RCC 7860 (cell line): Measurements from ENCODE around the gene SH2D2A.

Experiments
- DNase-seq: peaks from one replicate; pipeline ENCODE4 v3.0.0-alpha.2; 2015; ENCODE audit warnings: low spot score
- FAIRE-seq: peaks from 2 replicates; lab custom pipeline; 2012; peaks lifted over from hg19 to GRCh38; lab: Jason Lieb, UNC

Gene SH2D2A

GRCh38 chr1:156848461-156849150 is 32.0 kb upstream of the SH2D2A start:
- DNase-seq (no peak), FAIRE-seq (no peak)

GRCh38 chr1:156847591-156848460 is 31.2 kb upstream of the SH2D2A start:
- DNase-seq (no peak), FAIRE-seq (no peak)

- FAIRE-seq = no peak
- no peak for DNase-seq
These were observed 30.0 kb upstream of the SH2D2A start for GRCh38 chr1:156846643-156847042.

DNA sequence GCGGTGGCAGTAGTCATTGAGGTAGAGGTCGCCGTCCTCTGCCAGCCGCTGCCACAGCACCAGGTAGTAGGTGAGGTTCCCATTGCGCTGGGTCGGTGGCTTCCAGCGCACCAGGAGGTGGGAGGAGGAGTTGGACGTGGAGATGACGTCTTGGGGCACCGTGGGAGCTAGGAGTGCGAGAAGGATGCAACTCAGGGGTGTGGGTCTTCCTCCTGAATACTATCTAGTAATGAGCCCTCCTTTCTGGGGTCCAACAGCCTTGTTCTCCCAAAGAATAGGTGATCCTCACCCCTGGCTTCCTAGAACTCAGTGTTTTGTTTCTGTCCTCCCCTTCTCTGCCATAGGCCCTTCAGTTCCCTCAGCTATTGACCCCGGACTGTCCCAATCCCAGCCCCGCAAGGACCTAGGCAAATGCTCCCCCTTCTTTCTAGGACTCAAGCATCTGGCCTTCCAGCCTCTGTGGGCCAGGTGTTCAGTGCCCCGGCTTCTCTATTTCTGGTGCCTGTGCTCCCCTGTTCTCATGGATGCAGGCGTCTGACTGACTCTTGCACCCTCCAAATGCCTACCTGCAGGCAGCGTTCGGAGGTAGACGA is 29.4 kb upstream of the SH2D2A start:
- no peak for FAIRE-seq
- no peak for DNase-seq

DNA sequence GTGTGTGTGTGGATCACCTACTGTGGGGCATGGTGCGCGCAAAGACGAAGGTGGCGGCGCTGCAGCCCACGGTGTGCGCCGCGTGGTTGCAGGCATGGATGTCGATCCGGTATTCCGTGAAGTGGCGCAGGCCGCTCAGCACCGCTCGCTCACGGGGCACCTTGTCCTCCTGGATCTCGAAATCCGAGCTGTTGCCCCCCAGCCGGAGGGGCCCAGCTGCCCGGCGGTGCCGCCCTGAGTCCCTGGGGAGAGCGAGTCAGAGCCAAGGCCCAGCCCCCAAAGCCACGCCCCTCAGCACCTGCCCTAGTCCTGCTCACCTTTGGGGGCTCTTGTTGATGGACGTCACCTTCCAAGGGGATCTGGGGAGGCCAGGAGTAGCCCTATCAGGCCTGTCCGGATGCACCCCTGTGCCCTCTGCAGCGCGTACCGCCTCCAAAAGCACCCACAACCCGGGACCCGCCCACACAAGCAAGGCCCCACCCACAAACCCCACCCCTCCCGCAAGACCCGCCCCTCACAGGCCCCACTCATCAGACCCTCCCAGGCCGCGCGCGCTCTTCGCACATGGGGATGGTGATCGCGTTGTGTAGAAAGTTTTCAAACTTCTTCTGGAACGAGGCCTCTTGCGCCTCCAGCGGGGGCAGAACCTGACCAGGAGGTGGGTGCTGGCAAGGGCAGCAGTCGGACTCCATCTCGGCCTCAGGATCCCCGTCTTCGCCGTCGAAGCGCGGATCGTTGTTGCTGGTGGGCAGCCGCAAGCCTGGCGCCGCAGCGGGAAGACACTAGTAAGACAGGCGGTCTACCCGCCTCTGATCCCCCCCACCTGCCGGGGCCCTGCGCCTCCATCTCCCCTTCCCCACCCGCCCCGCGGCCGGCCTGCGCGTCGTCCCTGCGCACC is 28.7 kb upstream of the SH2D2A start:
- FAIRE-seq = no peak
- no peak for DNase-seq

DNA sequence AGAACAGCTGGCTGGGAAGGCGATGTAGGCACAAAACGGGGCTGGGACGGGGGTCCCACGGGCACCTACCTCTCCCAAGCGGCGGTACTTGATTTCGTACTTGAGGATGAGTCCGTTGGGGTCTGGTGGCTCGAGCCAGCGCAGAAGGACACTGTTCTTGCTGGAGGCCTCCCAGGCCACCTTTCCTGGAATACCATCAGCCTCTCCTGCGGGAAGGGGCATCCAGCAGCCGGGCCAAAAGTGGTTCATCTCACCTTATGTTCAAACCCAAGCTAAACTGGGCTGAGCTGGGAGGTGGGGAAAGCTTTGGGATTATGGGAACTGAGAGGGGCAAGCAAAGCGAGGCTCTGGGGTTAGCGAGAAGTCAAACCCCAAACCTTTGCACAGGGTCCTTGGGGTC is 28.0 kb upstream of the SH2D2A start:
- no peak for DNase-seq
- FAIRE-seq = no peak

GRCh38 chr1:156844102-156844501 is 27.5 kb upstream of the SH2D2A start:
- no peak for FAIRE-seq
- no peak for DNase-seq

DNA sequence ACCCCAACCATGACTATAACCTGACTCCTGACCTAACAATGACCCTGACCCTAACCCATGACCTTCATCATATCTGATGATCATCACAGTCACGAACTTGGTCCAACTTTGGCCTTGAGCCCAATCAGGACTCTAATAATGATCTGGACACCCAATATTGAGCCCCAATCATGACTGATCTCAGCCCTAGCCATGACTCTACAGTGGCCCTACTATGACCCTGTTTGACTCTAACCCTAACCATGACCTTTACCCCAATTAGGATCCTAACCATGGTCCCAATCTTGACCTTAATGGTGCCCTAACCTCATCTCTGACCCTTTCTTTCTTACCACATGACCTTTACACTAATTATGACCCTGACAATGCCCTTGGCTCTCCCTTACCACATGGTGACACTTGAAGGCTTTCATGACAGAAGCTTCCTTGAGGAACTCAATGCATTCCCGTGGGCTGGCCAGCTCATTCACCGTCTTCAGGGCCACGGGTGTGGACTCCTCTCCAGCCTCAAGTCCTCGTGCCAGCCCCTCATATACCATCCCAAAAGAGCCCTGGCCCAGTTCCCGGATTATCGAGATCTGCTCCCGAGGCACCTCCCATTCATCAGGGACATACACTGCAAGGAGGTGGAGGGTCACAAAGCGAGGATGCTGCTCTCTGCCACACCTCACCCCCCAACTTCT is 26.1 kb upstream of the SH2D2A start:
- FAIRE-seq (no peak), DNase-seq (no peak)

DNA sequence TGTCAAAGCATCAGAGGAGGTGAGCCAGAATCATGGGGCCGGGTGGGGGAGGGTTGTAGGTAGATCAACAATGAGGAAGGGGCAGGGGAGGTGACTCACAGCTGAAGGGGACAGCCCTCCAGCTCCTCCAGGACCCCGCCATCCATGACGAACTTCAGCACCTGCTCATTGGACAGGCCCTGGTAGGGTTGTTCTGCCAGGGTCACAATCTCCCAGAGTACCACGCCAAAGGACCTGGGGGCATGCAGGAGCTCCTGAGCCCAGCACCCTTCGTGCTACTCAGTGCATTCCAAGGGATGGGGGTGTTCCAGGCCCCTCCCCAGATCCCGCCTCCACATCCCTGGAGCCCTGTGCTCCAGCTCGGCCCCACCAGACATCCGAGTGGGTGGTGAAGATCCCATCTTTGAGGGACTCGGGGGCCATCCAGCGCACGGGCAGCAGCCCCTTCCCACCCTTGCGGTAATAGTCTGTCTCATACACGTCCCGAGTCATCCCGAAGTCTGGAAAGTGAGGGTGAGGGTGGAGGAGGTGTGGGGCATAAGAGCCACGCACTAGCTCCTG is 24.7 kb upstream of the SH2D2A start:
- FAIRE-seq (no peak), DNase-seq (no peak)

DNA sequence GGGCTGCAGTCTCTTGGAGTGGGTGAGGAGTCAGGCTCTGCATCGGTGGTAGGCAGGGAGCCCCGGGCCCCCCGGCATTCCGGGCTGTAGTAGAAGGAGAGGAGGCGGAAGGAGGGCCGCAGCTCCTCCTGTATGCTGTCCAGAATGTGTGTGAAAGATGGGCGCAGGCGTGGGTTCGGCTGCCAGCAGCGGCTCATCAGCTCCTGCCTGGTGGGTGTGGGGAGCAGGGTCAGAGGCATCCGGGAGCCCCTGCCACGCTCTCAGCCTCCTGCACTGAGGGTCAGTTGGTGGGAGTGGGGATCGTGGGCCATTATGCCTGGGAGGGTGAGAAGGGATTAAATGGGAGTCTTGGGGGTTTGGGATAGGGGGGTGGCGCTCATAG is 24.2 kb upstream of the SH2D2A start:
- FAIRE-seq (no peak), DNase-seq (no peak)

DNA sequence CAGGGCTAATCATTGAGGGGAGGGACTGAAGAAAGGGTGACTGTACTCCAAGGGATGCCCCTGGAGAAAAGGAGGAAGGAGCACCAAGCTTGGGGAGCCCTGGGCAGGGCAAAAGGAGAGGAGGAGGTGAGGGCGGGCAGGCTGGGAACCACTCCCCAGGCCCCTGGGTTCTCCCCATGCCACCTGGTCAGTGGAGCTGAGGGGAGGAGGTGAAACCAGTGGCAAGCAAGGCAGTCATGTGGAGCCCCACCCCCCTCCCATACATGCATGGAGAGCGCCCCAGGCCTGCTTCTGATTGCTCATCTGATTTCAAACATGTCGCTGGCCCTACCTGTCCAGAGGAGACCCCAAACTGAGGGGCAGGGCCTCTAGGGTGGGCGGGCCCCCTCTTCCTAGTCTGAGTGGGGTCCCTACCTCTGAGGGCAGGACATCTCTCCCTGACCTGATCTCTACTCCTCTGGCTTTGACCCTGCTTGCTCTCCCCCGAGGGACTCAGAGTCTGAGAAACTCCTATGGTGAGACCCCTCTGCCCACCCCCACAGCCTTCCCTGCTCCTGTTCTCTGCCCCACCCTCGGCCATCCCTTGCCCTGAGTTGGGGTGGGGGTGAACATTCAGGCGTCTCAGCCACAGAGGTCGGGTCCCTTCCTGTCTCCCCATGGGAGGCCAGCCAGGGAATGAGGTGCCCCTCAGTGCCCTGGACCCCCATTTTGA is 23.7 kb upstream of the SH2D2A start:
- DNase-seq = no peak
- no peak for FAIRE-seq

GRCh38 chr1:156839426-156840109 is 22.9 kb upstream of the SH2D2A start:
- FAIRE-seq = no peak
- no peak for DNase-seq

- DNase-seq = no peak
- no peak for FAIRE-seq
These were observed 22.3 kb upstream of the SH2D2A start for GRCh38 chr1:156838972-156839371.

DNA sequence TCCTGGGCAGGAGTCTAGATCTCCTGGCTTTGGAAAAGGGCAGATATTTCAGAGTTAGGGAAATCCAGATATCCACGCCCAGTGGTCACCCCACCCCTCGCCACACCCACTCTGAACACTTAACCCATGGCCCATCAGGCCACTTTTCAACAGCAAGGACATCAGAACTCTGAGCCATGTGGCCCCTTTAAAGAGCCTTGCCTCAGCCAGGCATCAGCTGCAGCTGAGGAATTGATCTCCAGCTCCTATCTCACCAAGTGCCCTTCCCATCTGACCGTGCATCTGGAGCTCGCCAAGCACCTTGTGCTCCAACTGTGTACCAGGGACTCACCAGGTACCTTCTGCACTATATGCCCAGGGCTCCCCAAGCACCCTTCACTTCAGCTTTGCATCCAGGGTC is 20.2 kb upstream of the SH2D2A start:
- no peak for FAIRE-seq

GRCh38 chr1:156836041-156836654 is 19.5 kb upstream of the SH2D2A start:
- DNase-seq (no peak), FAIRE-seq (no peak)

More for the DNA sequence above, 20.2 kb upstream of the SH2D2A start:
- no peak for DNase-seq

DNA sequence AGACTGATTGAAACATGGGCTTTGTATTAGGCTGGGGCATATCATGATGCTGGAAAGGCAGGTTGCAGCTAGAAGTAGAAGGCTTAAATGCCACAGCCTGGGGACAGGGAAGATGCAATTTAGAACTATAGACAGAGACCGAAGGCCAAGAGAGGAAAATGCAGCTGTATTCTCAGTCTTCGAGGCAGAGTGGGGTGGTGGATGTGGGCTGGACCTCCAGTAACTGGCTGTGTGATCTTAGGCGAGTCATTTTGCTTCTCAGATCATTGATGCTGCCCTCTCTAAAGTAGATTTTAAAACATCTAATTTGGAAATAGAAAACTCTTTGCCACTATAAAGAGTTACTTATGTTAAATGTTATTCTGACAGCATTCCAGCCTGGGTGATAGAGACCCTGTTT is 17.7 kb upstream of the SH2D2A start:
- no peak for FAIRE-seq
- DNase-seq = no peak

GRCh38 chr1:156833603-156834002 is 17.0 kb upstream of the SH2D2A start:
- FAIRE-seq (no peak), DNase-seq (no peak)

GRCh38 chr1:156832434-156832833 is 15.8 kb upstream of the SH2D2A start:
- FAIRE-seq = no peak
- no peak for DNase-seq
